GM12878 (cell line): ENCODE results near the gene IL16.

Source experiments
- RCOR1 ChIP-seq: conservative IDR thresholded peaks from 2 replicates; pipeline ENCODE4 v1.6.1; 2012; ENCODE audit warnings: low read depth, low read length, improper control_type of control experiment
- TF ChIP-seq, protein P1 (sequence below), 3 experiments: IDR thresholded peaks in 2 of 3; conservative IDR thresholded peaks in 1 of 3; 2 replicates each; pipeline ENCODE4 v1.5.1; 2011; ENCODE audit warnings: low read depth in 3 of 3, low read length in 3 of 3, mild to moderate bottlenecking in 3 of 3, control low read depth in 2 of 3, moderate library complexity in 2 of 3, inconsistent platforms in 1 of 3, mixed read lengths in 1 of 3; ENCODE audit not compliant: control insufficient read depth in 2 of 3, insufficient read depth in 1 of 3; ENCODE audit errors: extremely low read depth in 1 of 3

DNA sequence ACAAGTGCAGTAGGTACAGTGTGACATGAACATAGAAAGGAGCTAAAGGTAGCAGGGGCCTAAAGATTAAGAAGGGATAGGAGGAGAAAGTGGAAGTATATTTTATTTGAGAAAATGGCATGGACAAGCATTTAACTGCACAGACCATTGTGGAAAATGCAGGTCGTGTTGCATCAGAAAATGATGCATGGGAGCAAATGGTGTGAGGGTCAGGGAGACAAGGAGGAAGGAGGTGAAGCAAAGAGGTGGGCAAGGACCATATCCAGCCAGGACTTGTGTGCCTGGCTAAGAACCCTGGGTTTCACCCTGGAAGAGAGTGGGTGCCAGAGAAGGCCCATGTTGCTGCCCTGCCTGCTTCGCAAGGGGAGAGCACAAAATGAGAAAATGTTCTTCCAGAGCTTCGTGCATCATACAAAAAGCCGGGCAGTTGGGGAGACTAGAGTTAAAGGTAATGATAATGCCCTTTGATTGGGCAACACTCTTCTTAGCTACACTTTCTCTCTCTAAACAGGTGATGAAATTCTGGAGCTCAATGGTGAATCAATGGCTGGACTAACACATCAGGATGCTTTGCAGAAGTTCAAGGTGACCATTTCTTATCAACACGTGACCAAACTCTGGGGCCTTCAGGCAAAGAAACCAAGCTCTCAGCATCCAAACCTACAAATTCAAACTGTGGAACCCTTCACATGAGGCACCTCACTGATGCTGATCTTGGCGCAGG, 81.8 kb downstream of the IL16 start:
- TF ChIP-seq, protein P1, sequence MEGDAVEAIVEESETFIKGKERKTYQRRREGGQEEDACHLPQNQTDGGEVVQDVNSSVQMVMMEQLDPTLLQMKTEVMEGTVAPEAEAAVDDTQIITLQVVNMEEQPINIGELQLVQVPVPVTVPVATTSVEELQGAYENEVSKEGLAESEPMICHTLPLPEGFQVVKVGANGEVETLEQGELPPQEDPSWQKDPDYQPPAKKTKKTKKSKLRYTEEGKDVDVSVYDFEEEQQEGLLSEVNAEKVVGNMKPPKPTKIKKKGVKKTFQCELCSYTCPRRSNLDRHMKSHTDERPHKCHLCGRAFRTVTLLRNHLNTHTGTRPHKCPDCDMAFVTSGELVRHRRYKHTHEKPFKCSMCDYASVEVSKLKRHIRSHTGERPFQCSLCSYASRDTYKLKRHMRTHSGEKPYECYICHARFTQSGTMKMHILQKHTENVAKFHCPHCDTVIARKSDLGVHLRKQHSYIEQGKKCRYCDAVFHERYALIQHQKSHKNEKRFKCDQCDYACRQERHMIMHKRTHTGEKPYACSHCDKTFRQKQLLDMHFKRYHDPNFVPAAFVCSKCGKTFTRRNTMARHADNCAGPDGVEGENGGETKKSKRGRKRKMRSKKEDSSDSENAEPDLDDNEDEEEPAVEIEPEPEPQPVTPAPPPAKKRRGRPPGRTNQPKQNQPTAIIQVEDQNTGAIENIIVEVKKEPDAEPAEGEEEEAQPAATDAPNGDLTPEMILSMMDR (IDR thresholded peaks at IDR 0.05 in 2 of 3, conservative IDR thresholded peaks at IDR 0.05 in 1 of 3; ENCODE audit: control insufficient read depth in 2 of 3, extremely low read depth in 1 of 3, insufficient read depth in 1 of 3, low read depth in 3 of 3, low read length in 3 of 3): no peak
- TF ChIP-seq RCOR1: no peak
